Fibroblast of villous mesenchyme (primary cell): ENCODE data around the gene SLC34A1. TPM values are rescaled to one million over a fixed set of nuclear protein-coding genes. Genes with fewer than 3 reads are reported as not detected.

Experiments
- DNase-seq: peaks from one replicate; pipeline ENCODE4 v3.0.0-alpha.2; 2010; ENCODE audit warnings: low read depth
- H3K4me3 ChIP-seq: 2 replicates; pipeline ENCODE4 v1.5.1; 2011; ENCODE audit warnings: low read depth, mild to moderate bottlenecking, low read length
- CTCF ChIP-seq: IDR thresholded peaks from 2 replicates; pipeline ENCODE4 v1.5.1; 2012; ENCODE audit warnings: low read depth, mild to moderate bottlenecking, low read length; ENCODE audit not compliant: insufficient read depth
- total RNA-seq: library from RNA; depleted of rRNA; stranded (reverse); fragments of >200 nt; gene quantifications from 2 replicates; pipeline ENCODE4 v1.2.3, GENCODE V29; 2012

Gene SLC34A1
- total RNA-seq, 1 donor: not detected

GRCh38 chr5:177378884-177379883 is 5.0 kb upstream of the SLC34A1 start:
- TF ChIP-seq CTCF: no peak
- H3K4me3 ChIP-seq: no peak overlapping the region
- peak; percentile 78 for DNase-seq

DNA sequence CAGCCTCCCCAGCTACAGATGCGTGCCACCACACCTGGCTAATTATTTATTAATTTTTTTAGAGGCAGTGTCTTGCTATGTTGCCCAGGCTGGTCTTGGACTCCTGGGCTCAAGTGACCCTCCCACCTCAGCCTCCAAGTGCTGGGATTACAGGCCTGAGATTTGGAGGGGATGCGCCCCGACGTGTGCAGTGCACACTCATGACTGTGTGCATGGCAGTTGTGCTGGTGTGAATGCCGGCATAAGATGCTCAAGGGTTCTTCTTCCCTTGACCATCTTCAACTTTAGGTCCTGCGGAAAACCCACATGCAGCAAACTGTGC is 3.5 kb upstream of the SLC34A1 start:
- no peak for DNase-seq
- no peak for TF ChIP-seq CTCF
- H3K4me3 ChIP-seq: no peak overlapping the region

- peak; percentile 36 for DNase-seq
- peak; percentile 45 for TF ChIP-seq CTCF
- H3K4me3 ChIP-seq: no peak overlapping the region
Observed at GRCh38 chr5:177382423-177383029, 1.7 kb upstream of the SLC34A1 start.

DNA sequence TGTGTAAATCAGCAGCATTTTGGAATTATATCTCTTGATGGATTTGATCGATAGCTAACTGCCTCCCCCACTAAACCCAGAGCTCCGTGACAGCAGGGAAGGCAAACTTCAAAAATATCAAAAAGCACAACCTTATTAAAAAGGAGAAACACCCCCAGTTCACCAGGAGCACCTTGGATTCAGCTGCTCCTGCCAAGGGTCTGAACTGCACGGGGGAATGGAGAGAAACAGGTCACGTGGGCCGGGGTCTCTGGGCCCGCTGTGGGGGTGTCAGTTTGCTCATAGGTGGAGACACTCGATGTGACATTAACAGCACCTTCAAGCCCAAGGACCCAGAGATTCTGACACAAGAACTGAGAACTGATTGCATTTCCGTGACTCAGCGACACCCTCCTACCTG is 1.1 kb upstream of the SLC34A1 start:
- no peak for DNase-seq
- no peak overlapping the region for H3K4me3 ChIP-seq
- TF ChIP-seq CTCF: no peak

GRCh38 chr5:177385720-177386119 is 1.5 kb downstream of the SLC34A1 start:
- DNase-seq: no peak
- TF ChIP-seq CTCF: no peak
- H3K4me3 ChIP-seq: no peak overlapping the region

DNA sequence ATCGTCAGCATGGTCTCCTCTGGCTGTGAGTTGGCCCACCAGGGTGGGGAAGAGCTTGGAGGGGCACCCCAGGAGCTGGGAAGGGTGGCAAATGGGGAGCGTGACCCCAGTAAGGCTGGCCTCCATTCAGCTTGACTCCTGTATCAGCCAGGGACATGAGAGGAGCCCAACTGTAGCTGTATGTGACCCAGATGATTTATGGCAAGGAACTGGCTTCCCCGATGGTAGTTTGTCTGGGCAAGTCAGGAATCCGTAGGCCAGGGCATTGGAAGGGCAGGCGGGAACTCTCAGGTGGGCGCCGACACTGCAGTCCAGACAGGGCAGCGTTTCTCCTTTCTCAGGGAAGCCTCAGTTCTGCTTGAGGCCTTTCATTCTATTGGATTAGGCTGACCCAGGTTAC is 2.3 kb downstream of the SLC34A1 start:
- TF ChIP-seq CTCF: no peak
- DNase-seq: no peak
- H3K4me3 ChIP-seq: no peak overlapping the region

- no peak overlapping the region for H3K4me3 ChIP-seq
- TF ChIP-seq CTCF: no peak
Observed at GRCh38 chr5:177387405-177387804, 3.2 kb downstream of the SLC34A1 start.

More at GRCh38 chr5:177387405-177387804, 3.2 kb downstream of the SLC34A1 start:
- DNase-seq: no peak
